GM21717 (cell line): ENCODE measurements around the gene DNAH1.

Experiments
- ATAC-seq: cut with Tn5 transposase; IDR thresholded peaks from one replicate; pipeline ENCODE4 v1.9.1; 2021; ENCODE audit warnings: mild to moderate bottlenecking, moderate library complexity; ENCODE audit not compliant: unreplicated experiment

DNAH1 gene

GRCh38 chr3:52384019-52384761, 68.1 kb downstream of the DNAH1 start:
- no peak for ATAC-seq

- no peak for ATAC-seq
Measured at GRCh38 chr3:52385157-52385556, 69.0 kb downstream of the DNAH1 start.

- no peak for ATAC-seq
Measured at GRCh38 chr3:52387481-52387880, 71.4 kb downstream of the DNAH1 start.

GRCh38 chr3:52388348-52388821, 72.3 kb downstream of the DNAH1 start:
- ATAC-seq, result no peak

- no peak for ATAC-seq
Measured at GRCh38 chr3:52388933-52389332, 72.8 kb downstream of the DNAH1 start.

GRCh38 chr3:52391096-52391495, 75.0 kb downstream of the DNAH1 start:
- ATAC-seq, result no peak

- no peak for ATAC-seq
Measured at GRCh38 chr3:52392216-52392930, 76.3 kb downstream of the DNAH1 start.

GRCh38 chr3:52393131-52393807, 77.2 kb downstream of the DNAH1 start:
- no peak for ATAC-seq

- ATAC-seq, result no peak
Measured at GRCh38 chr3:52393959-52394670, 78.0 kb downstream of the DNAH1 start.

GRCh38 chr3:52394751-52395502, 78.8 kb downstream of the DNAH1 start:
- no peak for ATAC-seq

- ATAC-seq, result no peak
Measured at GRCh38 chr3:52395503-52395865, 79.4 kb downstream of the DNAH1 start.

GRCh38 chr3:52396011-52396906, 80.1 kb downstream of the DNAH1 start:
- no peak for ATAC-seq

- no peak for ATAC-seq
Measured at GRCh38 chr3:52396907-52397591, 80.9 kb downstream of the DNAH1 start.

GRCh38 chr3:52397676-52398399, 81.7 kb downstream of the DNAH1 start:
- no peak for ATAC-seq

- no peak for ATAC-seq
Measured at GRCh38 chr3:52398670-52399081, 82.6 kb downstream of the DNAH1 start.

- no peak for ATAC-seq
Measured at GRCh38 chr3:52399131-52399530, 83.0 kb downstream of the DNAH1 start.

- no peak for ATAC-seq
Measured at GRCh38 chr3:52399593-52399992, 83.5 kb downstream of the DNAH1 start.

GRCh38 chr3:52400275-52400793, 84.2 kb downstream of the DNAH1 start:
- no peak for ATAC-seq
